IPS-20b (cell line): ENCODE data around the gene DACH1.

ENCODE experiments used
- H3K27ac ChIP-seq: one replicate; pipeline ENCODE4 v1.5.1; 2013; ENCODE audit warnings: low read length
- H3K27me3 ChIP-seq: 2 replicates; pipeline ENCODE4 v1.6.1; 2013; ENCODE audit warnings: mild to moderate bottlenecking, low read length, inconsistent platforms; ENCODE audit not compliant: insufficient read depth
- H3K36me3 ChIP-seq: 2 replicates; pipeline ENCODE4 v1.6.1; 2013; ENCODE audit warnings: low read depth, mild to moderate bottlenecking, inconsistent platforms, low read length, moderate library complexity; ENCODE audit not compliant: insufficient read depth
- H3K4me1 ChIP-seq: 2 replicates; pipeline ENCODE4 v1.6.1; 2013; ENCODE audit warnings: mild to moderate bottlenecking, control low read depth, inconsistent platforms, low read length, moderate library complexity; ENCODE audit not compliant: insufficient read depth
- H3K4me3 ChIP-seq: 2 replicates; pipeline ENCODE4 v1.5.1; 2013; ENCODE audit warnings: mild to moderate bottlenecking, low read length, inconsistent platforms
- H3K9ac ChIP-seq: 2 replicates; pipeline ENCODE4 v1.6.1; 2013; ENCODE audit warnings: low read depth, mild to moderate bottlenecking, inconsistent platforms, low read length, moderate library complexity
- H3K9me3 ChIP-seq: 2 replicates; pipeline ENCODE4 v1.6.1; 2013; ENCODE audit warnings: mild to moderate bottlenecking, low read depth, low read length, inconsistent platforms; ENCODE audit not compliant: insufficient read depth

DACH1 gene

GRCh38 chr13:71461892-71462291 lies 405.1 kb downstream of the DACH1 start:
- Histone ChIP-seq H3K36me3 (no peaks in the 10 kb centered on the region), H3K4me1 (no peaks in the 10 kb centered on the region), H3K27me3 (no peaks in the 10 kb centered on the region), H3K9me3 (no peaks in the 10 kb centered on the region), H3K4me3 (no peak overlapping the region), H3K9ac (no peak overlapping the region), H3K27ac (no peak overlapping the region)

- Histone ChIP-seq H3K4me1 (no peaks in the 10 kb centered on the region), H3K9ac (no peak overlapping the region), H3K27me3 (no peaks in the 10 kb centered on the region), H3K27ac (no peak overlapping the region), H3K36me3 (no peaks in the 10 kb centered on the region), H3K4me3 (no peak overlapping the region), H3K9me3 (no peaks in the 10 kb centered on the region)
These were observed 406.8 kb downstream of the DACH1 start for GRCh38 chr13:71460211-71460610.

- no peak overlapping the region for H3K9ac ChIP-seq
- no peak overlapping the region for H3K4me3 ChIP-seq
- no peaks in the 10 kb centered on the region for H3K9me3 ChIP-seq
- H3K27ac ChIP-seq: no peak overlapping the region
- H3K27me3 ChIP-seq: no peaks in the 10 kb centered on the region
- H3K4me1 ChIP-seq: no peaks in the 10 kb centered on the region
- no peaks in the 10 kb centered on the region for H3K36me3 ChIP-seq
These were observed 407.3 kb downstream of the DACH1 start for GRCh38 chr13:71459708-71460107.

- Histone ChIP-seq H3K27ac (no peak overlapping the region), H3K4me3 (no peak overlapping the region), H3K36me3 (no peaks in the 10 kb centered on the region), H3K4me1 (no peaks in the 10 kb centered on the region), H3K9ac (no peak overlapping the region), H3K27me3 (no peaks in the 10 kb centered on the region), H3K9me3 (no peaks in the 10 kb centered on the region)
These were observed 409.4 kb downstream of the DACH1 start for GRCh38 chr13:71457645-71458044.

GRCh38 chr13:71456136-71456535 lies 410.9 kb downstream of the DACH1 start:
- Histone ChIP-seq H3K9ac (no peak overlapping the region), H3K36me3 (no peaks in the 10 kb centered on the region), H3K4me1 (no peaks in the 10 kb centered on the region), H3K27me3 (no peaks in the 10 kb centered on the region), H3K4me3 (no peak overlapping the region), H3K27ac (no peak overlapping the region), H3K9me3 (no peaks in the 10 kb centered on the region)

GRCh38 chr13:71454509-71454908 lies 412.5 kb downstream of the DACH1 start:
- Histone ChIP-seq H3K9me3 (no peaks in the 10 kb centered on the region), H3K4me3 (no peak overlapping the region), H3K9ac (no peak overlapping the region), H3K36me3 (no peaks in the 10 kb centered on the region), H3K4me1 (no peaks in the 10 kb centered on the region), H3K27ac (no peak overlapping the region), H3K27me3 (no peaks in the 10 kb centered on the region)

- H3K27me3 ChIP-seq: no peaks in the 10 kb centered on the region
These were observed 418.8 kb downstream of the DACH1 start for GRCh38 chr13:71448080-71448630.

GRCh38 chr13:71437704-71438103 lies 429.3 kb downstream of the DACH1 start:
- H3K9ac ChIP-seq: no peak overlapping the region
- H3K9me3 ChIP-seq: no peaks in the 10 kb centered on the region
- H3K27ac ChIP-seq: no peak overlapping the region
- H3K4me3 ChIP-seq: no peak overlapping the region
- no peaks in the 10 kb centered on the region for H3K27me3 ChIP-seq
- no peaks in the 10 kb centered on the region for H3K4me1 ChIP-seq
- no peaks in the 10 kb centered on the region for H3K36me3 ChIP-seq

More at GRCh38 chr13:71448080-71448630, 418.8 kb downstream of the DACH1 start:
- no peak overlapping the region for H3K27ac ChIP-seq
- H3K4me1 ChIP-seq: no peaks in the 10 kb centered on the region
- H3K9me3 ChIP-seq: no peaks in the 10 kb centered on the region
- H3K9ac ChIP-seq: no peak overlapping the region
- no peaks in the 10 kb centered on the region for H3K36me3 ChIP-seq
- H3K4me3 ChIP-seq: no peak overlapping the region

GRCh38 chr13:71430681-71431080 lies 436.3 kb downstream of the DACH1 start:
- no peaks in the 10 kb centered on the region for H3K27me3 ChIP-seq
- H3K9ac ChIP-seq: no peak overlapping the region
- H3K4me3 ChIP-seq: no peak overlapping the region
- H3K4me1 ChIP-seq: no peaks in the 10 kb centered on the region
- no peaks in the 10 kb centered on the region for H3K9me3 ChIP-seq
- no peak overlapping the region for H3K27ac ChIP-seq
- H3K36me3 ChIP-seq: no peaks in the 10 kb centered on the region

- H3K9me3 ChIP-seq: no peaks in the 10 kb centered on the region
- H3K27me3 ChIP-seq: no peaks in the 10 kb centered on the region
- no peak overlapping the region for H3K9ac ChIP-seq
- H3K36me3 ChIP-seq: no peaks in the 10 kb centered on the region
- H3K4me1 ChIP-seq: no peaks in the 10 kb centered on the region; the same call in 1 of the 2 replicates
- H3K4me3 ChIP-seq: no peak overlapping the region
- H3K27ac ChIP-seq: no peak overlapping the region
These were observed 449.8 kb downstream of the DACH1 start for GRCh38 chr13:71417205-71417604.

- Histone ChIP-seq H3K9ac (no peak overlapping the region), H3K27ac (no peak overlapping the region), H3K27me3 (no peaks in the 10 kb centered on the region), H3K4me1 (no peaks in the 10 kb centered on the region; the same call in 1 of the 2 replicates), H3K36me3 (no peaks in the 10 kb centered on the region), H3K4me3 (no peak overlapping the region), H3K9me3 (no peaks in the 10 kb centered on the region)
These were observed 454.8 kb downstream of the DACH1 start for GRCh38 chr13:71412231-71412630.

- Histone ChIP-seq H3K4me3 (no peak overlapping the region), H3K27ac (no peak overlapping the region), H3K4me1 (no peaks in the 10 kb centered on the region), H3K36me3 (no peaks in the 10 kb centered on the region), H3K9me3 (no peaks in the 10 kb centered on the region), H3K9ac (no peak overlapping the region), H3K27me3 (no peaks in the 10 kb centered on the region)
These were observed 458.6 kb downstream of the DACH1 start for GRCh38 chr13:71408416-71408815.
